Mesothelial cell of epicardium (in vitro differentiated cells): Measurements from ENCODE around the gene SELENBP1. TPM values are rescaled to one million over a fixed set of nuclear protein-coding genes. Genes with fewer than 3 reads are reported as not detected.
A peak's percentile ranks its signal among the peaks of the same experiment; 100 is the strongest.

Experiments used
- DNase-seq, 2 experiments: peaks; one replicate each; pipeline ENCODE4 v3.0.0; 2021; ENCODE audit warnings: low spot score in 2 of 2; ENCODE audit not compliant: unreplicated experiment in 2 of 2
- H3K27ac Mint-ChIP-seq: 2 replicates; pipeline ENCODE4 v1.8.0; 2021; ENCODE audit warnings: mixed read lengths
- H3K27me3 Mint-ChIP-seq: 2 replicates; pipeline ENCODE4 v1.8.0; 2021; ENCODE audit warnings: low read depth, mixed read lengths
- H3K36me3 Mint-ChIP-seq: 2 replicates; pipeline ENCODE4 v1.8.0; 2021; ENCODE audit warnings: mixed read lengths
- H3K4me1 Mint-ChIP-seq: 2 replicates; pipeline ENCODE4 v1.8.0; 2021; ENCODE audit warnings: mixed read lengths
- H3K4me3 Mint-ChIP-seq: 2 replicates; pipeline ENCODE4 v1.8.0; 2021; ENCODE audit warnings: mild to moderate bottlenecking, moderate library complexity, mixed read lengths
- H3K9me3 Mint-ChIP-seq: 2 replicates; pipeline ENCODE4 v1.8.0; 2021; ENCODE audit warnings: mixed read lengths
- total RNA-seq: library from RNA; stranded (reverse); gene quantifications from 3 replicates; pipeline ENCODE4 v1.2.1, GENCODE V29; 2021
- TF ChIP-seq, protein P1 (sequence below): fragments of 200-600 bp; sonication (generic); IDR thresholded peaks from one replicate; pipeline ENCODE4 v1.5.0; 2021; ENCODE audit warnings: antibody characterized with exemption; ENCODE audit not compliant: unreplicated experiment

Gene SELENBP1
- total RNA-seq, 1 donor from 2014 or later: 58.5 TPM

DNA sequence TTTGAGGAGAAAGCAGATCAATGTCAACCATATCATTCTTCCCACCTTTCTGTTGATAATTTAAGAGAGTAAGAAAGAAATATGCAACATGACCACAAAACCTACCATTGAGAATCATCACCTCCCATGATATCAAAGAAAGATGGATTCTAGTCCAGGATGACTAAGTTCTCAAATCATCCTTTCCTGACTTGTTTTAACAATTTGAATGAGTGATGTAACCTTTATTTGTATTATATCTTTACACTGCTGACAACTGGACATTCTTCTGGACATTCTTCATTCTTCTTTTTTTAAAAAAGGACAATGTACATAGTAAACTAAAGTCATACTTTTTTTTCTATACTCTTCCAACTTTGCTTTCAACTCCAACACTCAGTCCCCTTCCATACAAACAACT is 36.4 kb upstream of the SELENBP1 start:
- no peaks in the 10 kb centered on the region for H3K9me3 Mint-ChIP-seq
- H3K36me3 Mint-ChIP-seq: peaks cover 51% of the 10 kb centered on the region
- H3K27ac Mint-ChIP-seq: peak overlapping the region; percentile 6
- TF ChIP-seq, protein P1, sequence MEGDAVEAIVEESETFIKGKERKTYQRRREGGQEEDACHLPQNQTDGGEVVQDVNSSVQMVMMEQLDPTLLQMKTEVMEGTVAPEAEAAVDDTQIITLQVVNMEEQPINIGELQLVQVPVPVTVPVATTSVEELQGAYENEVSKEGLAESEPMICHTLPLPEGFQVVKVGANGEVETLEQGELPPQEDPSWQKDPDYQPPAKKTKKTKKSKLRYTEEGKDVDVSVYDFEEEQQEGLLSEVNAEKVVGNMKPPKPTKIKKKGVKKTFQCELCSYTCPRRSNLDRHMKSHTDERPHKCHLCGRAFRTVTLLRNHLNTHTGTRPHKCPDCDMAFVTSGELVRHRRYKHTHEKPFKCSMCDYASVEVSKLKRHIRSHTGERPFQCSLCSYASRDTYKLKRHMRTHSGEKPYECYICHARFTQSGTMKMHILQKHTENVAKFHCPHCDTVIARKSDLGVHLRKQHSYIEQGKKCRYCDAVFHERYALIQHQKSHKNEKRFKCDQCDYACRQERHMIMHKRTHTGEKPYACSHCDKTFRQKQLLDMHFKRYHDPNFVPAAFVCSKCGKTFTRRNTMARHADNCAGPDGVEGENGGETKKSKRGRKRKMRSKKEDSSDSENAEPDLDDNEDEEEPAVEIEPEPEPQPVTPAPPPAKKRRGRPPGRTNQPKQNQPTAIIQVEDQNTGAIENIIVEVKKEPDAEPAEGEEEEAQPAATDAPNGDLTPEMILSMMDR: no peak
- no peak for DNase-seq
- no peaks in the 10 kb centered on the region for H3K27me3 Mint-ChIP-seq
- no peak overlapping the region for H3K4me3 Mint-ChIP-seq
- no peaks in the 10 kb centered on the region for H3K4me1 Mint-ChIP-seq

DNA sequence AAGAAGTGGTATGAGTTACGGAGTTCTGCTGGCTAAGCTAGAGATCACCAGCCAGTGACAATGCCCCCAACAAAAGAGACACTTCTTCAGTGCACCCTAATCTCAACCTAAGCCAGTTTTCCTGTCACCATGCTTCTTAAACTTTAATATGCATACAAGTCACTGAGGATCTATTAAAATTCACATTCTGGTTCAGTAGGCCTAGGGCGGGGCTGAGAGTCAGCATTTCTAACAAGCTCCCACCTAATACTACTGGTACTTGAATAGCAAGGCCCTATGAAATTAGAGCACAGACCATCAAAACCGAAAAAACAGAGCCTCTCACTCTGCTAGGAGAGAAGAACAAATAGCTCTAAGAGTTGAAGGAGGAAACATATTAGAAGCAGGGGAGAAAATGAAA is 34.8 kb upstream of the SELENBP1 start:
- TF ChIP-seq, protein P1: no peak
- H3K27me3 Mint-ChIP-seq: no peaks in the 10 kb centered on the region
- H3K9me3 Mint-ChIP-seq: no peaks in the 10 kb centered on the region
- H3K4me3 Mint-ChIP-seq: no peak overlapping the region
- H3K27ac Mint-ChIP-seq: no peak overlapping the region
- peaks cover 55% of the 10 kb centered on the region for H3K36me3 Mint-ChIP-seq
- no peak for DNase-seq
- H3K4me1 Mint-ChIP-seq: no peaks in the 10 kb centered on the region

DNA sequence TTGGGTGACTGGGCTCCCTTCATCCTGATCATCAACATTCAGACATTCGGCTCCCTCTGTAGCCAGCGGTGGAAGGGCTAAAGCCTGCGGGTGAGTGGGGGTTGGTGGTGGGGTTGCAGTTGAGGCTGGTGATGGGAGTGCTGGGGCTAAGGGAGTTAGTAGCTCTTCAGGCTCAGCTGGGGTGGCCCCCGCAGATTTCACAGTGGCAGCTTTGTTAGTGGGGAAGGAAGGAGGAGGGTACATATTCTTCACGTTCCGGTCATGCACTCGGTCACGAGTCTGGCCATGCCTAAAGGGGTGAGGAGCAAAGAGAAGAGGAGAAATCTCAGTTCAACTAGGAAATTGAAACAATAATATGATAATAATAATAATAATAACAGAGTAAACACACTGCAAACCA is 33.7 kb upstream of the SELENBP1 start:
- no peaks in the 10 kb centered on the region for H3K27me3 Mint-ChIP-seq
- H3K4me1 Mint-ChIP-seq: no peaks in the 10 kb centered on the region
- TF ChIP-seq, protein P1: no peak
- peaks cover 54% of the 10 kb centered on the region for H3K36me3 Mint-ChIP-seq
- H3K27ac Mint-ChIP-seq: no peak overlapping the region
- no peaks in the 10 kb centered on the region for H3K9me3 Mint-ChIP-seq
- no peak overlapping the region for H3K4me3 Mint-ChIP-seq
- no peak for DNase-seq

DNA sequence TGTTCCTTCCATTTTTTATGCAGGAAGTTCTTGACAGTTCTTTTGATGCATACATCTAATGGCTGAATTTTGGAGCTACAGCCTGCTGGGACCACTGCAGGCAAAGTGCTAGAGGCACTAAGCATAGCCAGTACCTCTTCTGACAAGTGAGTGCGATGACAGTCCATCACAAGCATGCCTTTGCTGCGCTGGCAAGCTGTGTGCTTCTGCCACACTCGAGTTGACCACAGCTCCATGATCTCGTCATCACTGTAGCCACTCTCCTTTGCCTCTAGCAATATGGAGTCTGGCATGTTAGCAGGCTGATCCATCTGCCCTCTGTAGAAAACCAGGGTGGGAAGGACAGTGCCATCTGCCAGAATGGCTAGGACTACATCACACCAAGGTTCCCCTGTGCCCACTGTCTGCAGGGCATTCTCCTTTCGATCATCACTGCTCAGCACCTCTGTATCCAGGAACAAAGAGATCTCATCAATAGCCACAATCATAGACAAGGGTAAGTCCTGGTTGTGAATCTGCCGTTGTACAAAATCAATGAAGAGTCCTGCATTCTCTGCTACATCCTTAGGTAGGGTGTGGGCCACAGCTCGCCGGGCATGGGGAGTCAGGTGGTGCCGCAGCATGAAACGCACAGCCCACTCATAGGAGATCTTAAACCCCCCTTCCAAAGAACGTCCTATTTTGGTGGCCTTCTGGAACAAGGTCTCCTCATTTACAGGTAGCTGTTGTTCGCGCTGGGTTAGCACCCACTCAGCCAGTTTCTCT is 32.9 kb upstream of the SELENBP1 start:
- DNase-seq: no peak
- Mint-ChIP-seq H3K27me3 (no peaks in the 10 kb centered on the region), H3K4me1 (peaks cover 6% of the 10 kb centered on the region), H3K4me3 (no peak overlapping the region), H3K9me3 (no peaks in the 10 kb centered on the region), H3K36me3 (peaks cover 48% of the 10 kb centered on the region), H3K27ac (no peak overlapping the region)
- TF ChIP-seq, protein P1: no peak

DNA sequence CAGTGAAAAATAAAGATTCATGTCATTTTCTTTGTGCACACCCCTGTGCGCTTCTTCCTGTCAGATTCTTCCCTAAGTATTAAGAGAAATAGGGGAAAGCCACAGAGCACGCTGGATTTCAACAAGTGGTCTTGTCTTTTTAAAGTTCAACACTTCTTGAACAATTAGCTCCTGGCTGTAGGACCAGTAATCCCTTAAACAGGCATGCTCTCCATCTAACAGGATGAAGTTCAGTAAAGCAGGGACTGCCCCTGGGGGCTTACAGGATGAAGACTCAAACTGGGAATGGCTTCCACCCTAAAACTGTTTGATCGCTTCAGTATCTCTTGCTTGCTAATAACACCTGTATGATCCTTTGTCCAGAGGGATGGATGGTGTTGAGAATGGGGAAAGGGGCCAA is 31.1 kb upstream of the SELENBP1 start:
- H3K36me3 Mint-ChIP-seq: peaks cover 38% of the 10 kb centered on the region
- H3K9me3 Mint-ChIP-seq: no peaks in the 10 kb centered on the region
- TF ChIP-seq, protein P1: no peak
- peak overlapping the region; percentile 10 for H3K27ac Mint-ChIP-seq
- H3K4me3 Mint-ChIP-seq: no peak overlapping the region
- no peaks in the 10 kb centered on the region for H3K27me3 Mint-ChIP-seq
- no peak for DNase-seq
- H3K4me1 Mint-ChIP-seq: peaks cover 12% of the 10 kb centered on the region
